Pons (tissue), 1 donor: ENCODE measurements around the gene VPS29.

Experiments
- DNase-seq: peaks from one replicate; pipeline ENCODE4 v3.0.0-alpha.2; 2016; ENCODE audit warnings: low spot score

VPS29 gene

DNA sequence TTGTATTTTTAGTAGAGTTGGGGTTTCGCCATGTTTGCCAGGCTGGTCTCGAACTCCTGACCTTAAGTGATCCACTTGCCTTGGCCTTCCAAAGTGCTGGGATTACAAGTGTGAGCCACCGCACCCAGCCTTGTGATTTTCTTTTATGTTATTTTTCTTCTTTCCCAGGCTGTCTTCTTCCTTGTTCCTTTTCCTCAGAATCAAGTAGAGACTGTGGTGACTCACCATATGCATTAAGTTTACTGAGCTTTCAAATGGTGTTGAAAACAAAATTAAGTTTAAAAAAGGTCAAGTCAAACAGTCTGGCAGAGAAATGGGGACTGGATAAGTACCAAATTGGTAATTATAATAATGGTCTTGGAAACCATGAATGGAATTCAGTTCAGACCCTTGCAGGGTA lies 57.5 kb downstream of the VPS29 start:
- DNase-seq, result no peak
